Activated CD4-positive, alpha-beta T cell treated with anti-CD3 and anti-CD28 coated beads, Interleukin-2, amount 50 U/mL, for 4 hours (primary cell): Measurements from ENCODE around the gene NUDT5.
A peak's percentile ranks its signal among the peaks of the same experiment; 100 is the strongest.
"Not testable (repeated sequence)": the region's sequence is repeated elsewhere in the genome, so short reads cannot be mapped to it uniquely, and the experiment has no call there.

Experiments used
- DNase-seq, 2 experiments: peaks; one replicate each; pipeline ENCODE4 v3.0.0-alpha.2; 2020

NUDT5 gene

GRCh38 chr10:12202226-12202625 lies 6.5 kb upstream of the NUDT5 start:
- DNase-seq, result no peak

GRCh38 chr10:12201543-12201942 lies 5.9 kb upstream of the NUDT5 start:
- no peak for DNase-seq

GRCh38 chr10:12200850-12201249 lies 5.2 kb upstream of the NUDT5 start:
- DNase-seq, result no peak

GRCh38 chr10:12198156-12198555 lies 2.5 kb upstream of the NUDT5 start:
- DNase-seq, result no peak

GRCh38 chr10:12196531-12197211 lies 980 bp upstream of the NUDT5 start:
- no peak for DNase-seq

DNA sequence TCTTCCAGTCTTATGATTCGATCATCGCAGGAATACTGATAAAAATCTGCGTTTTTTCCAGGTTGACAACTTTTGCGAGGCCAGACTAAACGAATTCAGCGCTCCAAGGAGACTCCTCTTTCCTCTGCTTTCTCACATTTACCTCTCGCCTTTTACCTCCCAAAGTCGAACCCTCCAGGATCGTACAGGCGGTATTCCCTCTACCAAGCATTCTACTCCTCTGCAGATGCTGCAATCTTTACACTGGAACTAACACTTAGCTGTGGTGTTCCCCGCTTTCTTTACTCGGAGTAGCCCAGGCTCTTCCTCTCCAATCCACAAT lies 449 bp downstream of the NUDT5 start:
- no peak for DNase-seq

- peak; percentile 15 to 25 for DNase-seq
Measured at GRCh38 chr10:12194752-12195271, 879 bp downstream of the NUDT5 start.

GRCh38 chr10:12193193-12193592 lies 2.5 kb downstream of the NUDT5 start:
- no peak for DNase-seq

GRCh38 chr10:12191715-12192114 lies 4.0 kb downstream of the NUDT5 start:
- DNase-seq, result no peak

DNA sequence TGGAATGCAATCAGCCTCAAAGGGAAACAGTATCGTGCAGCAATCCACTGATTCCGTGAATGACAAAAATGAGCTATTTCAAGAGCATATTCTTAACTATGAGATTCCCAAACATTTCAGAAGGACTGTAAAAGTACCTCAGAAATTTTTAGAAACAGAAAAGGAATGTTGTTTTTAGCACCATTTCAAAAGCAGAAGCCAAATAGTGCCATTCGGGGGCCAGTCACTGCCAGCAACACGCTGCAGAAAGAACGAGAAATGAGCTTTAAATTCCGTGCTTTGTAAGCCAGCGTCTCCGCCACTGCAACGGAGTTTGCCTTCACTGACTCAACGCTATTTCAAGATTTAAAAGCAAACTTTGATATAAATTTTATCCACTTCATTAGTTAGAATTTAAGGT lies 6.3 kb downstream of the NUDT5 start:
- no peak for DNase-seq

DNA sequence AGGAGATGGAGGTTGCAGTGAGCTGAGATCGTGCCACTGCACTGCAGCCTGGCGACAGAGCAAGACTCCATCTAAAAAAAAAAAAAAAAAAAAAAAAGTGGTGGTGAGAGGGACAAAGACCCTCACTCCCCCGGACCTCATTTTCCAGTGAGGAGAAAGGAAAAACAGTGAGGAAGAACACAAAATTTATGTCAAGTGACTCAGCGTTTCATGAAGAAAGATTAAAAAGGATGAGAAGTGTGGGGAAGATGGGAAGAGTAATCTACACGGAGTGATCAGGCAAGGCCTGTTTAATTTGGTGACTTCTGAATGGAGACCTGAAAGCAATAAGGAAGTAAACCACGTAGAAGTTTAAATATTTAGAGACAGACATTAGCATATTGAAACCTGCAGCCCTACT lies 7.0 kb downstream of the NUDT5 start:
- DNase-seq, result no peak

- no peak for DNase-seq
Measured at GRCh38 chr10:12187321-12187905, 8.3 kb downstream of the NUDT5 start.

DNA sequence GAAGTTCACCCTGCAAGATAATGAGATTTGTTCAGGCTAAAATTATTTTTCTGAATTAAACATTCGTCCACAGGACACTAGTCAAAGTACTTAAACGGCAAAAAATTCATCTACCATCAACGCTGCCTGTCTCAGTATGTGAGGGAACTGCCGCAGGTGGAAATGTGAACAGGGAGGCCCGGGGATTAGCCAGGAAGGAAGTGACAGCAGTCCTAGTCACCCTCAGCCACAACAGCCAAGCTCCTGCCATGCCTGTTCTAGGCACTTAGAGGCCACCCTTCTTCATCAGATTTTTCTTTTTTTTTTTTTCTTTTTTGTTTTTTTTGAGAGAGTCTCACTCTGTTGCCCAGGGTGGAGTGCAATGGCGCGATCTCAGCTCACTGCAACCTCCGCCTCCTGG lies 9.4 kb downstream of the NUDT5 start:
- peak in 1 of 2 experiments; percentile 6 for DNase-seq

DNA sequence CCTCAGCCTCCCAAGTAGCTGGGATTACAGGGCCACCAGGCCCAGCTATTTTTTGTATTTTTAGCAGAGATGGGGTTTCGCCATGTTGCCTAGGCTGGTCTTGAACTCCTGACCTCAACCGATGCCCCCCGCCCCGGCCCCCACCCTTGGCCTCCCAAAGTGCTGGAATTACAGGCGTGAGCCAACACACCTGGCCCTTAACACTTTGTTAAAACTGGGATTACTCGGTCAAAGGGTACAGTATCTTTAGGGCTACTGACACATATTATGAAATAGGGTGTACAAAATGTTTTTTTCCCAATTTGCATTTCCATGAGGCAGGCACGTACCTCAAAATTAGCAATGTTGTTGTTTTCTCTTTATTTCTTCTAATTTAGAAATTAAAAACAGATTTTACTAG lies 11.5 kb downstream of the NUDT5 start:
- no peak for DNase-seq

GRCh38 chr10:12181065-12181775 lies 14.5 kb downstream of the NUDT5 start:
- peak; percentile 56 to 67 for DNase-seq

GRCh38 chr10:12180221-12180974 lies 15.3 kb downstream of the NUDT5 start:
- no peak for DNase-seq

GRCh38 chr10:12179606-12180170 lies 16.0 kb downstream of the NUDT5 start:
- no peak for DNase-seq

GRCh38 chr10:12177642-12178041 lies 18.0 kb downstream of the NUDT5 start:
- no peak for DNase-seq

DNA sequence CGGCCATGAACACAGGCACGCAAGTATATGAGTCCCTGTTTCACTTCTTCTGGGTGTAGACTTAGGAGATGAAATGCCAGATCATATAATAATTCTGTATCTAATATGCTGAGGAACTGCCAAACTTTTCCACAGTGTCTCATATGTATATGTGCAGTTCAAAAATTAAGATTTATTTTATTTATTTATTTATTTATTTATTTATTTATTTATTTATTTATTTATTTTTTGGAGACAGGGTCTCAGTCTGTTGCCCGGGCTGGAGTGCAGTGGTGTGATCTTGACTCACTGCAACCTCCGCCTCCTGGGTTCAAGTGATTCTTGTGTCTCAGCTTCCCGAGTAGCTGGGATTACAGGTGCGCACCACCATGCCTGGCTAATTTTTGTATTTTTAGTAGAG lies 24.2 kb downstream of the NUDT5 start:
- DNase-seq, result not testable (repeated sequence)

GRCh38 chr10:12165999-12166775 lies 29.5 kb downstream of the NUDT5 start:
- no peak for DNase-seq

DNA sequence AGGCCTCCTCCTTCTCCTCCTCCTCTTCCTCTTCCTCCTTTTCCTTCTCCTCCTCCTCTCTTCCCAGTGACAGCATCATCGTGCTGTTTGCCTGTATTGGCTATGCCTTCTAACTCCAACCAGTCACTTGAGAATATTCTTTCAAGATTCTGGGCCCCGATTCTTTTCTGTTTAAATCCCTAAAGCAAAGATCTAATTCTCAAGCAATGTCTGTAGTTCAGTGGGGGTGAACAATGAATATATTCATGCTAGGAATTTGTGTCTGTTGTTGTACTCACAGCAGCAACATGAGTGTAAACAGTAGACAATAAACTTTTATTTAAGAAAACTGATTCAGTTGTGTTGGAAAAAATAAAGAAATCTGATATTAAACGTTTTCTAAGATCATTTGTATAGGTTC lies 30.7 kb downstream of the NUDT5 start:
- no peak for DNase-seq

DNA sequence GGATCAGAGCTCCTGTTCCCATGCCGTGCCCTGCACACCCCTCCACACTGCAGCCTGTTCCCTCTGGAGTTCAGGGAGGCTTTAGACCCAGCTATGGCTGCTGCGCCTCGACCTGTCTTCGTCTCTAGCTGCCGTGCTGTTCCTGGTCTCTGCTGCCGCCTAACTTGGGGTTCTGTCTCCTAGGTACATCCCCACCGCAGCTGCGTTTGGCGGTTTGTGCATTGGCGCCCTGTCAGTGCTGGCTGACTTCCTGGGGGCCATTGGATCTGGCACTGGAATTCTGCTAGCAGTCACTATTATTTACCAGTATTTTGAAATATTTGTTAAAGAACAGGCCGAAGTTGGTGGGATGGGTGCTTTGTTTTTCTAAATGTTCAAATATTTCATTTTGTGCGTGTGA lies 31.6 kb downstream of the NUDT5 start:
- DNase-seq, result no peak
